ENCODE data around the gene CGRRF1.

DNA sequence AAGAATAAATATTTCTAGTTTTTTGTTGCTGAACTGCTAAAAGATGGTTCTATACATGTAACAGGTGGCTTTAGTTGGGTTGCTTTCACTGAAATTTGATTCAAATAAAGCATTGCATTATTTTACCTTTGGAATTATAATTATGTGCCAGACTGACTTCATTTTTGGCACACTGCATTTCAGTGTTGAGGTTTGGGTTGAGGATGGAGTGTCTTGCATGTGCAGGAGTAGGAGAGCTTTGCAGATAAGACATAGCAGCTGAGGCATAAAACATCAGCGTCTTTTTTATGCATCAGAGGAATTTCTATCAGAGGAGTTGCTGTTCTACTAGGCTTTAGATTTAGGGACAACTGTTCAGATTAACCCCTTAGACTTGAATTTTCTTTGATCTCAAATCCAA, 74.4 kb downstream of the CGRRF1 start:
- TF ChIP-seq, protein P1, sequence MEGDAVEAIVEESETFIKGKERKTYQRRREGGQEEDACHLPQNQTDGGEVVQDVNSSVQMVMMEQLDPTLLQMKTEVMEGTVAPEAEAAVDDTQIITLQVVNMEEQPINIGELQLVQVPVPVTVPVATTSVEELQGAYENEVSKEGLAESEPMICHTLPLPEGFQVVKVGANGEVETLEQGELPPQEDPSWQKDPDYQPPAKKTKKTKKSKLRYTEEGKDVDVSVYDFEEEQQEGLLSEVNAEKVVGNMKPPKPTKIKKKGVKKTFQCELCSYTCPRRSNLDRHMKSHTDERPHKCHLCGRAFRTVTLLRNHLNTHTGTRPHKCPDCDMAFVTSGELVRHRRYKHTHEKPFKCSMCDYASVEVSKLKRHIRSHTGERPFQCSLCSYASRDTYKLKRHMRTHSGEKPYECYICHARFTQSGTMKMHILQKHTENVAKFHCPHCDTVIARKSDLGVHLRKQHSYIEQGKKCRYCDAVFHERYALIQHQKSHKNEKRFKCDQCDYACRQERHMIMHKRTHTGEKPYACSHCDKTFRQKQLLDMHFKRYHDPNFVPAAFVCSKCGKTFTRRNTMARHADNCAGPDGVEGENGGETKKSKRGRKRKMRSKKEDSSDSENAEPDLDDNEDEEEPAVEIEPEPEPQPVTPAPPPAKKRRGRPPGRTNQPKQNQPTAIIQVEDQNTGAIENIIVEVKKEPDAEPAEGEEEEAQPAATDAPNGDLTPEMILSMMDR (IDR thresholded peaks at IDR 0.05), result no peak
- no peak for TF ChIP-seq POLR2A (IDR thresholded peaks at IDR 0.05)

All from testis (tissue), 2 donors.